ENCODE data around the gene STXBP5L. TPM values are rescaled to one million over a fixed set of nuclear protein-coding genes. Genes with fewer than 3 reads are reported as not detected.

Gene STXBP5L
- total RNA-seq, 2 donors from 2014 or later: 0.97 to 3.6 TPM

DNA sequence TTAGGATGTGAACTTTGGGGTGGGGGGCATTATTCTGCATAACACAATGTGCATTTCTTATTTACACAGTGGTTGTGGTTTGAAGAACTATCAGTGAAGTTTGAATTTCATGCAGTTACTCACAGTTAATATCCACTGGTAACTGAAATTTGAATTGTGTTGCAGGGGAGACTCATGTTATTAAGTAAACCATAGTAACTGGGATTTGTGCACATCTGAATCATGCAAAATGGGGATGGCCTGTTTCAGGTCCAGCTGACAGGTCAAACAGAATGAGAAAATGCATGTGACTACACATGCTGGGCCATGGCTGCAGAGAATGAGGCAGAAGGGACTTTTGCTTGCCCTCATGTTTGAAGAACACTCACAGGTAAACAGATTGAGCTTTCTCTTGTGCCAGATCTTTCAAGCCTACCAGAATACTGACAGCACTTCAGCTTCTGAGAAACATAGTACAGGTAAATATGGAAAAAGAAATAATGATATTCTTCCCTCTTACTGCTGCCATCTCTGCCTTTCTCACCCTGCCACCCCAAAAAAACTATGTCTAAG is 522.7 kb downstream of the STXBP5L start:
- H3K4me3 ChIP-seq (ENCODE audit: low read length): no peak overlapping the region
- no peak for DNase-seq
- Mint-ChIP-seq H3K27ac (no peak overlapping the region), H3K4me3 (no peak overlapping the region), H3K9me3 (no peaks in the 10 kb centered on the region), H3K27me3 (ENCODE audit: insufficient read depth) (no peaks in the 10 kb centered on the region), H3K36me3 (ENCODE audit: low read depth) (peaks cover 18% of the 10 kb centered on the region), H3K4me1 (no peaks in the 10 kb centered on the region)
- H3K9me3 ChIP-seq (ENCODE audit: control insufficient read depth, low read length): peaks cover 8% of the 10 kb centered on the region
- no peaks in the 10 kb centered on the region for H3K4me1 ChIP-seq (ENCODE audit: control insufficient read depth, insufficient read depth, low read length)
- no peak overlapping the region for H3K27ac ChIP-seq (ENCODE audit: low read depth, low read length)
- TF ChIP-seq, protein P1, sequence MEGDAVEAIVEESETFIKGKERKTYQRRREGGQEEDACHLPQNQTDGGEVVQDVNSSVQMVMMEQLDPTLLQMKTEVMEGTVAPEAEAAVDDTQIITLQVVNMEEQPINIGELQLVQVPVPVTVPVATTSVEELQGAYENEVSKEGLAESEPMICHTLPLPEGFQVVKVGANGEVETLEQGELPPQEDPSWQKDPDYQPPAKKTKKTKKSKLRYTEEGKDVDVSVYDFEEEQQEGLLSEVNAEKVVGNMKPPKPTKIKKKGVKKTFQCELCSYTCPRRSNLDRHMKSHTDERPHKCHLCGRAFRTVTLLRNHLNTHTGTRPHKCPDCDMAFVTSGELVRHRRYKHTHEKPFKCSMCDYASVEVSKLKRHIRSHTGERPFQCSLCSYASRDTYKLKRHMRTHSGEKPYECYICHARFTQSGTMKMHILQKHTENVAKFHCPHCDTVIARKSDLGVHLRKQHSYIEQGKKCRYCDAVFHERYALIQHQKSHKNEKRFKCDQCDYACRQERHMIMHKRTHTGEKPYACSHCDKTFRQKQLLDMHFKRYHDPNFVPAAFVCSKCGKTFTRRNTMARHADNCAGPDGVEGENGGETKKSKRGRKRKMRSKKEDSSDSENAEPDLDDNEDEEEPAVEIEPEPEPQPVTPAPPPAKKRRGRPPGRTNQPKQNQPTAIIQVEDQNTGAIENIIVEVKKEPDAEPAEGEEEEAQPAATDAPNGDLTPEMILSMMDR (conservative IDR thresholded peaks at IDR 0.05): no peak
- no peaks in the 10 kb centered on the region for H3K27me3 ChIP-seq (ENCODE audit: control insufficient read depth, insufficient read depth, low read length, poor library complexity, severe bottlenecking)
- H3K36me3 ChIP-seq (ENCODE audit: control insufficient read depth, insufficient read depth, low read length): peaks cover 22% of the 10 kb centered on the region
- H3K9ac ChIP-seq (ENCODE audit: extremely low read depth, low read length, poor library complexity, severe bottlenecking): no peak overlapping the region

DNA sequence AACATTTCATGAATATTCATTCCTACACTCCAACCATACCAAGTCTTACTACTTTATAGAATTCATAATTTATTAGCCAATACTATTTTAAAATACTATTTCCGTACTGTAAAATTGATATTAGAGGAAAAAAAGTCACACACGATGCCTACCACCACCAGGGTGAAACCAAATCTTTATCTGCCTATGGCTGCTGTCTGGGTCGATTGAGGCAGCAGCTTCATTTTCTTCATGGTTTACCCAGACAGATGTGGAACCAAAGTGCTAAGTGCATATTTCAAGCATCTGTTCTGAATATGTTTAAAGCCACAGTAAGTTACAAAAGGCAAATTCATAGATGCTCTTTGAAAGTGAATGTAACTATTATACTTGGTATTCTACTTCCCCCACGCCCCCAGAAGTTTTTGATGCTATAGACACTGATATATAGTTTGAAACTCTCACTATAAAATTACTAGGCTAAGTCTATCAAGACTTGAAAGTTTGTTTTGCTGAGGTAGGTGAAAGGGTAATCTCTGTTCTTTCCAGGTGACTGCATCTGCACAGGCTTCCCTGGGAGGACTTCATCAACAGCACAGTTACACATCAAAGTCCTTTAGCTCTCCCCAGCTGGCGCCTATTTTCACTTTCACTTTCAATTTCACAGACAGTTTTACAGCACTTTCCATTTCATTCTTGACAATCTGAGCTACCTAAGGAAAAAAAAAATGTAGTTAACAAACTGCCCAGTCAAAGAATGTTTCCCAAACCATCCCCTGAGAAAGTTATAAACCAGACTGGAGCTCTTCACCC is 523.9 kb downstream of the STXBP5L start:
- Histone ChIP-seq H3K4me1 (ENCODE audit: control insufficient read depth, insufficient read depth, low read length) (no peaks in the 10 kb centered on the region), H3K9me3 (ENCODE audit: control insufficient read depth, low read length) (peaks cover 8% of the 10 kb centered on the region), H3K27ac (ENCODE audit: low read depth, low read length) (no peak overlapping the region), H3K36me3 (ENCODE audit: control insufficient read depth, insufficient read depth, low read length) (peaks cover 22% of the 10 kb centered on the region), H3K4me3 (ENCODE audit: low read length) (no peak overlapping the region), H3K27me3 (ENCODE audit: control insufficient read depth, insufficient read depth, low read length, poor library complexity, severe bottlenecking) (no peaks in the 10 kb centered on the region), H3K9ac (ENCODE audit: extremely low read depth, low read length, poor library complexity, severe bottlenecking) (no peak overlapping the region)
- no peak for DNase-seq
- no peaks in the 10 kb centered on the region for H3K4me1 Mint-ChIP-seq
- H3K36me3 Mint-ChIP-seq (ENCODE audit: low read depth): peaks cover 18% of the 10 kb centered on the region
- no peak overlapping the region for H3K4me3 Mint-ChIP-seq
- no peaks in the 10 kb centered on the region for H3K27me3 Mint-ChIP-seq (ENCODE audit: insufficient read depth)
- TF ChIP-seq, protein P1 (conservative IDR thresholded peaks at IDR 0.05): no peak
- H3K9me3 Mint-ChIP-seq: no peaks in the 10 kb centered on the region
- H3K27ac Mint-ChIP-seq: no peak overlapping the region
- 89 to 100% methylated on average over 1 to 5 of the region's 5 CpGs for WGBS, 2 experiments (ENCODE audit: insufficient coverage in 1 of 2, insufficient read length in 1 of 2)

DNA sequence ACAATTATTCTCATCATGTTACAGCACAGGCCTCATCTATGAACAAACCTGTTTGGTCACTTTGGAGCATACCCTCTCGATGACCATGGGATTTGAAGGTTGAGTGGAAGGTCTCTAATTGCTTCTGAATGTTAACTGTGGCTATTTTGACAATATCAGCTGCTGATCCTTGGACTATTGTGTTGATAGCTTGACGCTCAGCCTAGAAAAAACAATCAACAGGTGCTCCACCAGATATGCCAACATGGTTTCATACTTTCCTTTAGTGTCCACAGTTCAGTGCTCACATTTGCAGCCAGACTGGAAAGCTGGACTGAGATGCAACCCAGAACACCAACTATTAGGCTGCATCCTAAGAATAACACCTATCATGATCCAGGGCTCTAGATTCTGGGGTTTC is 528.1 kb downstream of the STXBP5L start:
- Histone ChIP-seq H3K9ac (ENCODE audit: extremely low read depth, low read length, poor library complexity, severe bottlenecking) (no peak overlapping the region), H3K27ac (ENCODE audit: low read depth, low read length) (no peak overlapping the region), H3K4me1 (ENCODE audit: control insufficient read depth, insufficient read depth, low read length) (no peaks in the 10 kb centered on the region), H3K27me3 (ENCODE audit: control insufficient read depth, insufficient read depth, low read length, poor library complexity, severe bottlenecking) (no peaks in the 10 kb centered on the region), H3K9me3 (ENCODE audit: control insufficient read depth, low read length) (no peaks in the 10 kb centered on the region), H3K36me3 (ENCODE audit: control insufficient read depth, insufficient read depth, low read length) (peaks cover 15% of the 10 kb centered on the region), H3K4me3 (ENCODE audit: low read length) (no peak overlapping the region)
- Mint-ChIP-seq H3K36me3 (ENCODE audit: low read depth) (peaks cover 7% of the 10 kb centered on the region), H3K4me1 (no peaks in the 10 kb centered on the region), H3K9me3 (no peaks in the 10 kb centered on the region), H3K27ac (no peak overlapping the region), H3K27me3 (ENCODE audit: insufficient read depth) (no peaks in the 10 kb centered on the region), H3K4me3 (no peak overlapping the region)
- 86% methylated on average over 1 to 2 of the region's 2 CpGs for WGBS, 2 experiments (ENCODE audit: insufficient coverage in 1 of 2, insufficient read length in 1 of 2)
- TF ChIP-seq, protein P1 (conservative IDR thresholded peaks at IDR 0.05): no peak
- DNase-seq: no peak
